ENCODE data around the gene MYO15B.

Gene MYO15B

GRCh38 chr17:75649687-75650086 lies 62.1 kb downstream of the MYO15B start:
- Histone ChIP-seq H3K27ac (ENCODE audit: low read depth, low read length) (no peak overlapping the region), H3K9ac (ENCODE audit: low read length) (no peak overlapping the region), H3K27me3 (ENCODE audit: control insufficient read depth in 1 of 2, insufficient read depth in 2 of 2, low read length in 2 of 2) (no peaks in the 10 kb centered on the region), H3K9me3 (ENCODE audit: low read length) (no peaks in the 10 kb centered on the region), H3K36me3 (ENCODE audit: insufficient read depth, low read length) (peaks cover 26% of the 10 kb centered on the region), H3K4me3 (ENCODE audit: low read depth in 1 of 2, low read length in 2 of 2) (no peak overlapping the region), H3K4me1 (ENCODE audit: insufficient read depth, low read length) (no peaks in the 10 kb centered on the region)

- no peaks in the 10 kb centered on the region for H3K4me1 ChIP-seq (ENCODE audit: insufficient read depth, low read length)
- H3K9ac ChIP-seq (ENCODE audit: low read length): no peak overlapping the region
- peaks cover 30% of the 10 kb centered on the region for H3K36me3 ChIP-seq (ENCODE audit: insufficient read depth, low read length)
- H3K27ac ChIP-seq (ENCODE audit: low read depth, low read length): no peak overlapping the region
- H3K9me3 ChIP-seq (ENCODE audit: low read length): no peaks in the 10 kb centered on the region
- H3K4me3 ChIP-seq (ENCODE audit: low read depth in 1 of 2, low read length in 2 of 2): no peak overlapping the region
- H3K27me3 ChIP-seq (ENCODE audit: control insufficient read depth in 1 of 2, insufficient read depth in 2 of 2, low read length in 2 of 2): no peaks in the 10 kb centered on the region
These were observed 63.3 kb downstream of the MYO15B start for GRCh38 chr17:75650874-75651273.

- Histone ChIP-seq H3K4me1 (ENCODE audit: insufficient read depth, low read length) (no peaks in the 10 kb centered on the region), H3K27me3 (ENCODE audit: control insufficient read depth in 1 of 2, insufficient read depth in 2 of 2, low read length in 2 of 2) (no peaks in the 10 kb centered on the region), H3K9me3 (ENCODE audit: low read length) (no peaks in the 10 kb centered on the region), H3K4me3 (ENCODE audit: low read depth in 1 of 2, low read length in 2 of 2) (no peak overlapping the region), H3K9ac (ENCODE audit: low read length) (no peak overlapping the region), H3K27ac (ENCODE audit: low read depth, low read length) (no peak overlapping the region), H3K36me3 (ENCODE audit: insufficient read depth, low read length) (peaks cover 30% of the 10 kb centered on the region)
These were observed 64.7 kb downstream of the MYO15B start for GRCh38 chr17:75652341-75652740.

GRCh38 chr17:75652934-75653549 lies 65.4 kb downstream of the MYO15B start:
- H3K4me1 ChIP-seq (ENCODE audit: insufficient read depth, low read length): no peaks in the 10 kb centered on the region
- no peak overlapping the region for H3K4me3 ChIP-seq (ENCODE audit: low read depth in 1 of 2, low read length in 2 of 2)
- H3K36me3 ChIP-seq (ENCODE audit: insufficient read depth, low read length): peaks cover 30% of the 10 kb centered on the region
- no peaks in the 10 kb centered on the region for H3K9me3 ChIP-seq (ENCODE audit: low read length)
- no peak overlapping the region for H3K27ac ChIP-seq (ENCODE audit: low read depth, low read length)
- H3K27me3 ChIP-seq (ENCODE audit: control insufficient read depth in 1 of 2, insufficient read depth in 2 of 2, low read length in 2 of 2): no peaks in the 10 kb centered on the region
- no peak overlapping the region for H3K9ac ChIP-seq (ENCODE audit: low read length)

- H3K27ac ChIP-seq (ENCODE audit: low read depth, low read length): no peak overlapping the region
- H3K4me3 ChIP-seq (ENCODE audit: low read depth in 1 of 2, low read length in 2 of 2): no peak overlapping the region
- H3K27me3 ChIP-seq (ENCODE audit: control insufficient read depth in 1 of 2, insufficient read depth in 2 of 2, low read length in 2 of 2): no peaks in the 10 kb centered on the region
- no peaks in the 10 kb centered on the region for H3K9me3 ChIP-seq (ENCODE audit: low read length)
- H3K9ac ChIP-seq (ENCODE audit: low read length): no peak overlapping the region
- peaks cover 30% of the 10 kb centered on the region for H3K36me3 ChIP-seq (ENCODE audit: insufficient read depth, low read length)
- H3K4me1 ChIP-seq (ENCODE audit: insufficient read depth, low read length): no peaks in the 10 kb centered on the region
These were observed 66.6 kb downstream of the MYO15B start for GRCh38 chr17:75654176-75654575.

- peaks cover 29% of the 10 kb centered on the region for H3K36me3 ChIP-seq (ENCODE audit: insufficient read depth, low read length)
- no peaks in the 10 kb centered on the region for H3K27me3 ChIP-seq (ENCODE audit: control insufficient read depth in 1 of 2, insufficient read depth in 2 of 2, low read length in 2 of 2)
- no peak overlapping the region for H3K27ac ChIP-seq (ENCODE audit: low read depth, low read length)
- H3K9me3 ChIP-seq (ENCODE audit: low read length): no peaks in the 10 kb centered on the region
- H3K4me3 ChIP-seq (ENCODE audit: low read depth in 1 of 2, low read length in 2 of 2): no peak overlapping the region
- H3K4me1 ChIP-seq (ENCODE audit: insufficient read depth, low read length): no peaks in the 10 kb centered on the region
- H3K9ac ChIP-seq (ENCODE audit: low read length): no peak overlapping the region
These were observed 70.6 kb downstream of the MYO15B start for GRCh38 chr17:75658237-75658636.

GRCh38 chr17:75661531-75661930 lies 73.9 kb downstream of the MYO15B start:
- no peak overlapping the region for H3K27ac ChIP-seq (ENCODE audit: low read depth, low read length)
- no peaks in the 10 kb centered on the region for H3K27me3 ChIP-seq (ENCODE audit: control insufficient read depth in 1 of 2, insufficient read depth in 2 of 2, low read length in 2 of 2)

GRCh38 chr17:75662511-75662910 lies 74.9 kb downstream of the MYO15B start:
- H3K4me1 ChIP-seq (ENCODE audit: insufficient read depth, low read length): peaks cover 9% of the 10 kb centered on the region
- H3K4me3 ChIP-seq (ENCODE audit: low read depth in 1 of 2, low read length in 2 of 2): no peak overlapping the region
- H3K9ac ChIP-seq (ENCODE audit: low read length): no peak overlapping the region
- H3K9me3 ChIP-seq (ENCODE audit: low read length): no peaks in the 10 kb centered on the region
- H3K36me3 ChIP-seq (ENCODE audit: insufficient read depth, low read length): peaks cover 28% of the 10 kb centered on the region
- no peaks in the 10 kb centered on the region for H3K27me3 ChIP-seq (ENCODE audit: control insufficient read depth in 1 of 2, insufficient read depth in 2 of 2, low read length in 2 of 2)
- no peak overlapping the region for H3K27ac ChIP-seq (ENCODE audit: low read depth, low read length)

More at GRCh38 chr17:75661531-75661930, 73.9 kb downstream of the MYO15B start:
- Histone ChIP-seq H3K9me3 (ENCODE audit: low read length) (no peaks in the 10 kb centered on the region), H3K4me3 (ENCODE audit: low read depth in 1 of 2, low read length in 2 of 2) (no peak overlapping the region), H3K36me3 (ENCODE audit: insufficient read depth, low read length) (peaks cover 28% of the 10 kb centered on the region), H3K4me1 (ENCODE audit: insufficient read depth, low read length) (peaks cover 9% of the 10 kb centered on the region), H3K9ac (ENCODE audit: low read length) (no peak overlapping the region)

- Histone ChIP-seq H3K27me3 (ENCODE audit: control insufficient read depth in 1 of 2, insufficient read depth in 2 of 2, low read length in 2 of 2) (no peaks in the 10 kb centered on the region), H3K27ac (ENCODE audit: low read depth, low read length) (no peak overlapping the region), H3K36me3 (ENCODE audit: insufficient read depth, low read length) (peaks cover 28% of the 10 kb centered on the region), H3K4me3 (ENCODE audit: low read depth in 1 of 2, low read length in 2 of 2) (no peak overlapping the region), H3K4me1 (ENCODE audit: insufficient read depth, low read length) (peaks cover 19% of the 10 kb centered on the region), H3K9ac (ENCODE audit: low read length) (no peak overlapping the region), H3K9me3 (ENCODE audit: low read length) (no peaks in the 10 kb centered on the region)
These were observed 76.5 kb downstream of the MYO15B start for GRCh38 chr17:75664099-75664549.

- no peaks in the 10 kb centered on the region for H3K9me3 ChIP-seq (ENCODE audit: low read length)
- H3K27me3 ChIP-seq (ENCODE audit: control insufficient read depth in 1 of 2, insufficient read depth in 2 of 2, low read length in 2 of 2): no peaks in the 10 kb centered on the region
- peak overlapping the region; percentile 87 for H3K9ac ChIP-seq (ENCODE audit: low read length)
- peaks cover 31% of the 10 kb centered on the region for H3K36me3 ChIP-seq (ENCODE audit: insufficient read depth, low read length)
- H3K4me3 ChIP-seq (ENCODE audit: low read depth in 1 of 2, low read length in 2 of 2): peak overlapping the region in 1 of 2 donors; percentile 96
- peaks cover 19% of the 10 kb centered on the region for H3K4me1 ChIP-seq (ENCODE audit: insufficient read depth, low read length)
- no peak overlapping the region for H3K27ac ChIP-seq (ENCODE audit: low read depth, low read length)
These were observed 78.4 kb downstream of the MYO15B start for GRCh38 chr17:75665981-75666380.

- Histone ChIP-seq H3K27ac (ENCODE audit: low read depth, low read length) (peak within 1 kb of the TSS; percentile 84), H3K9me3 (ENCODE audit: low read length) (no peaks in the 10 kb centered on the region), H3K4me1 (ENCODE audit: insufficient read depth, low read length) (peaks cover 19% of the 10 kb centered on the region), H3K4me3 (ENCODE audit: low read depth in 1 of 2, low read length in 2 of 2) (peak within 1 kb of the TSS; percentile 88 to 96), H3K9ac (ENCODE audit: low read length) (peak within 1 kb of the TSS; percentile 90), H3K27me3 (ENCODE audit: control insufficient read depth in 1 of 2, insufficient read depth in 2 of 2, low read length in 2 of 2) (no peaks in the 10 kb centered on the region), H3K36me3 (ENCODE audit: insufficient read depth, low read length) (peaks cover 32% of the 10 kb centered on the region)
These were observed 79.6 kb downstream of the MYO15B start, which contains the start of the genes RECQL5 and SAP30BP for GRCh38 chr17:75666959-75667790. Gene RECQL5 (minus strand): TSS chr17:75667154. CDS start chr17:75666557, 597 bp downstream. Gene SAP30BP (plus strand): TSS chr17:75667338. CDS start chr17:75667373, 35 bp downstream.

Data from muscle layer of colon (tissue), 2 donors.